A673 (cell line): ENCODE measurements around the gene SNX11.

Experiments used
- EZH2 ChIP-seq: fragments of 200-600 bp; sonication (generic); IDR thresholded peaks from 2 replicates; pipeline ENCODE4 v1.6.1; 2017; ENCODE audit warnings: borderline replicate concordance, low read depth, mild to moderate bottlenecking, mixed read lengths, antibody characterized with exemption, low read length; ENCODE audit not compliant: poor library complexity, severe bottlenecking
- TF ChIP-seq, protein P1 (sequence below): fragments of 300-800, 200-600 bp; sonication (generic); conservative IDR thresholded peaks from 2 replicates; pipeline ENCODE4 v1.5.1; 2017; ENCODE audit warnings: low read depth, mild to moderate bottlenecking, antibody characterized with exemption, low read length, moderate library complexity, mixed read lengths

DNA sequence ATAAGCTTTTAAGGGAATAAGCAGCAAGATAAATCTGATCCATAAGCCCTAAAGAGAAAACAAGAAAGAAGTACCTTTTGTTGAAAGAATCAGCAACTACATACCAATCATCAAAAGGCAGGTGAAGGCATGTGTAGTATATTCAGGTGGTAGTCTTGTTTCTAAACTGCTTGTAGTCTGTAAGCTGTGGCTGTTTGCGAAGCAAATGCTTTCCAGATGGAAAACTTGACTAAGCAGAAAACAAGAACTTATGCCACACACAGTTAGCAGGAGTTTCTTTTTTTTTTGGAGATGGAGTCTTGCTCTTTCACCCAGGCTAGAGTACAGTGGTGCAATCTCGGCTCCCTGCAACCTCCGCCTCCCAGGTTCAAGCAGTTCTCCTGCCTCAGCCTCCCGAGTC lies 12.0 kb upstream of the SNX11 start:
- TF ChIP-seq, protein P1, sequence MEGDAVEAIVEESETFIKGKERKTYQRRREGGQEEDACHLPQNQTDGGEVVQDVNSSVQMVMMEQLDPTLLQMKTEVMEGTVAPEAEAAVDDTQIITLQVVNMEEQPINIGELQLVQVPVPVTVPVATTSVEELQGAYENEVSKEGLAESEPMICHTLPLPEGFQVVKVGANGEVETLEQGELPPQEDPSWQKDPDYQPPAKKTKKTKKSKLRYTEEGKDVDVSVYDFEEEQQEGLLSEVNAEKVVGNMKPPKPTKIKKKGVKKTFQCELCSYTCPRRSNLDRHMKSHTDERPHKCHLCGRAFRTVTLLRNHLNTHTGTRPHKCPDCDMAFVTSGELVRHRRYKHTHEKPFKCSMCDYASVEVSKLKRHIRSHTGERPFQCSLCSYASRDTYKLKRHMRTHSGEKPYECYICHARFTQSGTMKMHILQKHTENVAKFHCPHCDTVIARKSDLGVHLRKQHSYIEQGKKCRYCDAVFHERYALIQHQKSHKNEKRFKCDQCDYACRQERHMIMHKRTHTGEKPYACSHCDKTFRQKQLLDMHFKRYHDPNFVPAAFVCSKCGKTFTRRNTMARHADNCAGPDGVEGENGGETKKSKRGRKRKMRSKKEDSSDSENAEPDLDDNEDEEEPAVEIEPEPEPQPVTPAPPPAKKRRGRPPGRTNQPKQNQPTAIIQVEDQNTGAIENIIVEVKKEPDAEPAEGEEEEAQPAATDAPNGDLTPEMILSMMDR = no peak
- no peak for TF ChIP-seq EZH2
